ENCODE measurements around the gene RFC4. TPM values are rescaled to one million over a fixed set of nuclear protein-coding genes. Genes with fewer than 3 reads are reported as not detected.

The RFC4 gene
- total and polyA plus RNA-seq, 9 of the 15 experiments (the other 6 are each of a cell fraction or from before 2014, with no cell fraction given): 105 to 227 (median 180) TPM

DNA sequence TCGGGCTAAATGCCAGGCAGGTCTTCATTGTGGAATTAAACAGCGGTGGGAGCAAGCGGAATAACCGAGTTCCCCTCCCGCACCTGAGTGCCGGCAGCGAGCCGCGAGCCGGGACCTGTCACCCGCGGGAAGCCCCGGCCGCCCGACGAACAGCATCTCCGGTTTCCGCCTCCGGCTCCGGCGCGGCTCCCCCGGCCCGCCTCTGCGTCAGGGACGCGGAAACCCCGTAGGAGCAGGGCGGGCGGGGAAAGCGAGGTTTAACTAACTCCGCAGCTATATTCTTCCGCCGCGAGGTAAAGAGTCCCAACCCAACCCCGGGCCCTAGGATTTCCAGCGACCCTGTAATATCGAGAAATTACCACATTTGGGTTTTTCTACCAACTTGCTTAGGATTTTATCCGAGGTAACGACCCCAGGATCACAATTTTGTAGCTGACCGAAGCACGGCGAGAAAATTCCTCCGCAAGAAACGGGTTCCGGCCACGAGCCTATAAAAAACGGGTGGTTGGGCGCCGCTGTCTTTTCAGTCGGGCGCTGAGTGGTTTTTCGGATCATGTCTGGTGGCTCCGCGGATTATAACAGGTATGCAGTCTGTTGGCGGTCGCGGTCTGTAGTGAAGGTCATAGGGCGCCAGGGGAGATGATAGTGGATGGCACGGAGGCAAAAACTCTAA, 23.1 kb downstream of the RFC4 start, which contains the start of gene EIF4A2 (continued):
- TF ChIP-seq, protein P1, sequence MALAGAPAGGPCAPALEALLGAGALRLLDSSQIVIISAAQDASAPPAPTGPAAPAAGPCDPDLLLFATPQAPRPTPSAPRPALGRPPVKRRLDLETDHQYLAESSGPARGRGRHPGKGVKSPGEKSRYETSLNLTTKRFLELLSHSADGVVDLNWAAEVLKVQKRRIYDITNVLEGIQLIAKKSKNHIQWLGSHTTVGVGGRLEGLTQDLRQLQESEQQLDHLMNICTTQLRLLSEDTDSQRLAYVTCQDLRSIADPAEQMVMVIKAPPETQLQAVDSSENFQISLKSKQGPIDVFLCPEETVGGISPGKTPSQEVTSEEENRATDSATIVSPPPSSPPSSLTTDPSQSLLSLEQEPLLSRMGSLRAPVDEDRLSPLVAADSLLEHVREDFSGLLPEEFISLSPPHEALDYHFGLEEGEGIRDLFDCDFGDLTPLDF (CRISPR knock-in tag; IDR thresholded peaks at IDR 0.05): no peak; the same call in 1 of the 2 replicates
- TF ChIP-seq SP2 (IDR thresholded peaks at IDR 0.05; ENCODE audit: extremely low read depth, low read depth, low read length, poor library complexity, severe bottlenecking) (no peak), NCOA2 (IDR thresholded peaks at IDR 0.05; ENCODE audit: partially characterized antibody in 2 of 2) (no peak), NFRKB (IDR thresholded peaks at IDR 0.05; ENCODE audit: low read depth) (peak; percentile 99), ZFP1 (CRISPR knock-in tag; IDR thresholded peaks at IDR 0.05) (no peak), BDP1 (IDR thresholded peaks at IDR 0.05; ENCODE audit: insufficient read depth, insufficient read length) (no peak), ELF2 (CRISPR knock-in tag; IDR thresholded peaks at IDR 0.05) (peak; percentile 74; the same call in 1 of the 2 replicates), MAFK (IDR thresholded peaks at IDR 0.05; ENCODE audit: low read length) (no peak), ZNF23 (CRISPR knock-in tag; IDR thresholded peaks at IDR 0.05) (no peak), ZNF668 (CRISPR knock-in tag; IDR thresholded peaks at IDR 0.05) (no peak; the same call in 1 of the 2 replicates), ELF1 (tag; IDR thresholded peaks at IDR 0.05) (peak; percentile 65; the same call in 1 of the 2 replicates), SMC3 (conservative IDR thresholded peaks at IDR 0.05; ENCODE audit: insufficient read depth, low read depth, low read length) (no peak), MCM7 (IDR thresholded peaks at IDR 0.05) (0 out of 4 replicates have a peak, but pooled peaks of 1 of the 2 experiments have one; percentile 22), TAF1 (IDR thresholded peaks at IDR 0.05; ENCODE audit: control insufficient read depth, extremely low read depth, insufficient read depth, low read length, severe bottlenecking) (peak; percentile 99), ZNF140 (CRISPR knock-in tag; IDR thresholded peaks at IDR 0.05) (no peak), TEAD2 (tag; IDR thresholded peaks at IDR 0.05) (peak; percentile 82), ZFP30 (CRISPR knock-in tag; IDR thresholded peaks at IDR 0.05; ENCODE audit: borderline replicate concordance) (no peak), NCOA4 (IDR thresholded peaks at IDR 0.05; ENCODE audit: partially characterized antibody) (no peak), TEAD4 (IDR thresholded peaks at IDR 0.05; ENCODE audit: low read length) (peak; percentile 69), TEAD4 (CRISPR knock-in tag; IDR thresholded peaks at IDR 0.05; ENCODE audit: borderline replicate concordance) (no peak), ZNF274 (IDR thresholded peaks at IDR 0.05; ENCODE audit: borderline replicate concordance, low read depth, low read length) (no peak), NFYB (IDR thresholded peaks at IDR 0.05; ENCODE audit: extremely low read depth, insufficient read length) (no peak), NCOA1 (IDR thresholded peaks at IDR 0.05; ENCODE audit: low read depth) (peak; percentile 49; the same call in 1 of the 2 replicates), KAT8 (IDR thresholded peaks at IDR 0.05; ENCODE audit: low read depth) (no peak), TGIF2 (CRISPR knock-in tag; IDR thresholded peaks at IDR 0.05) (no peak), ZNF124 (CRISPR knock-in tag; IDR thresholded peaks at IDR 0.05) (no peak), ZNF79 (CRISPR knock-in tag; IDR thresholded peaks at IDR 0.05; ENCODE audit: low read depth) (no peak), NELFE (IDR thresholded peaks at IDR 0.05; ENCODE audit: insufficient read depth, insufficient read length) (peak; percentile 91), NFXL1 (CRISPR knock-in tag; IDR thresholded peaks at IDR 0.05) (no peak)
- TF ChIP-seq, protein P2, sequence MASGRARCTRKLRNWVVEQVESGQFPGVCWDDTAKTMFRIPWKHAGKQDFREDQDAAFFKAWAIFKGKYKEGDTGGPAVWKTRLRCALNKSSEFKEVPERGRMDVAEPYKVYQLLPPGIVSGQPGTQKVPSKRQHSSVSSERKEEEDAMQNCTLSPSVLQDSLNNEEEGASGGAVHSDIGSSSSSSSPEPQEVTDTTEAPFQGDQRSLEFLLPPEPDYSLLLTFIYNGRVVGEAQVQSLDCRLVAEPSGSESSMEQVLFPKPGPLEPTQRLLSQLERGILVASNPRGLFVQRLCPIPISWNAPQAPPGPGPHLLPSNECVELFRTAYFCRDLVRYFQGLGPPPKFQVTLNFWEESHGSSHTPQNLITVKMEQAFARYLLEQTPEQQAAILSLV (tag; IDR thresholded peaks at IDR 0.05): no peak

Data from K562 (cell line).